Kidney (tissue), 14 donors: ENCODE results near the gene FOXD1. TPM values are rescaled to one million over a fixed set of nuclear protein-coding genes. Genes with fewer than 3 reads are reported as not detected.

Experiments used
- DNase-seq, 5 donors: peaks; one replicate each; pipeline ENCODE4 v3.0.0-alpha.2; 2013 to 2020
- FAIRE-seq: peaks from 2 replicates; lab custom pipeline; 2012; peaks lifted over from hg19 to GRCh38; lab: Jason Lieb, UNC
- H3K27ac ChIP-seq, 2 donors: one replicate each; pipeline ENCODE4 v1.7.0; 2013; ENCODE audit warnings: low read depth in 2 of 2, low read length in 2 of 2, inconsistent platforms in 1 of 2
- H3K27me3 ChIP-seq: one replicate; pipeline ENCODE4 v1.7.1; 2013; ENCODE audit warnings: low read length, inconsistent platforms; ENCODE audit not compliant: control insufficient read depth, insufficient read depth
- H3K36me3 ChIP-seq, 3 donors: one replicate each; pipeline versions ENCODE4 v1.7.0 to v1.7.1; 2013; ENCODE audit warnings: low read length in 3 of 3, control low read depth in 1 of 3, inconsistent platforms in 1 of 3; ENCODE audit not compliant: insufficient read depth in 3 of 3, control insufficient read depth in 2 of 3
- H3K4me1 ChIP-seq, 3 donors: one replicate each; pipeline versions ENCODE4 v1.7.0 to v1.7.1; 2013; ENCODE audit warnings: low read length in 3 of 3, inconsistent platforms in 1 of 3, low read depth in 1 of 3; ENCODE audit not compliant: control insufficient read depth in 2 of 3, insufficient read depth in 2 of 3
- H3K4me3 ChIP-seq, 3 donors: one replicate each; pipeline versions ENCODE4 v1.7.0 to v1.8.1; 2013; ENCODE audit warnings: low read length in 3 of 3, control low read depth in 1 of 3, inconsistent platforms in 1 of 3
- H3K9ac ChIP-seq, 3 donors: one replicate each; pipeline versions ENCODE4 v1.7.0 to v1.7.1; 2013; ENCODE audit warnings: low read length in 3 of 3, control low read depth in 1 of 3, inconsistent platforms in 1 of 3
- H3K9me3 ChIP-seq, 3 donors: one replicate each; pipeline versions ENCODE4 v1.7.0 to v1.7.1; 2013; ENCODE audit warnings: low read length in 3 of 3, control low read depth in 1 of 3, inconsistent platforms in 1 of 3; ENCODE audit not compliant: control insufficient read depth in 2 of 3, insufficient read depth in 1 of 3
- CTCF ChIP-seq: IDR thresholded peaks from 3 replicates; pipeline ENCODE4 v1.5.1; 2012; ENCODE audit warnings: mild to moderate bottlenecking, moderate library complexity, borderline replicate concordance; ENCODE audit not compliant: insufficient read depth; ENCODE audit errors: extremely low read depth
- intact Hi-C: fragments of 100-400 bp; cut with DNase I; formaldehyde crosslinking; loops from one replicate; pipeline ENCODE4 v1.11.1; 2022
- polyA plus RNA-seq: library from polyadenylated mRNA; stranded (reverse); fragments of 350-450 nt; fragmentation: Illumina TruSeq; extraction: RNeasy Lipid Tissue Mini Kit (QIAGEN cat#74804); gene quantifications from one replicate; pipeline ENCODE4 v1.2.3, GENCODE V29; 2014; ENCODE audit warnings: low read depth, low replicate concordance; ENCODE audit not compliant: insufficient read depth
- total RNA-seq: library from RNA; stranded (reverse); fragmentation: NEBNext Ultra II Directional; extraction: Animal tissue kit (Norgen Biotek cat#: 25700); gene quantifications from one replicate; pipeline ENCODE4 v1.2.1, GENCODE V29; 2021
- donor health status: control.
- donor health status: control.
- donor health status: control.
- donor health status: control.
- donor health status: control.
- donor health status: DM: yes; HTN: yes; CAD: no.
- donor health status: Normal renal cell carcinoma (clear cell type).

FOXD1 gene
- total and polyA plus RNA-seq, 2 donors from 2014 or later: 2.5 to 5.9 TPM

GRCh38 chr5:73437777-73438644 is 10.6 kb downstream of the FOXD1 start:
- intact Hi-C loops: no loop called here
- Histone ChIP-seq H3K27ac (peak overlapping the region in 1 of 2 donors; percentile 2), H3K36me3 (no peaks in the 10 kb centered on the region), H3K9me3 (no peaks in the 10 kb centered on the region), H3K4me1 (peaks cover 0 to 4% (median 0%) of the 10 kb centered on the region in 3 donors), H3K9ac (peak overlapping the region in 1 of 3 donors; percentile 19), H3K27me3 (peaks cover 25% of the 10 kb centered on the region), H3K4me3 (peak overlapping the region; percentile 19 to 50 (median 43))
- DNase-seq (peak in 3 of 5 donors; percentile 58 to 87 (median 84)), FAIRE-seq (no peak)
- TF ChIP-seq CTCF: no peak

- Histone ChIP-seq H3K9ac (peak overlapping the region in 1 of 3 donors; percentile 19), H3K27me3 (peaks cover 20% of the 10 kb centered on the region), H3K36me3 (no peaks in the 10 kb centered on the region), H3K9me3 (no peaks in the 10 kb centered on the region), H3K4me3 (peak overlapping the region in 2 of 3 donors; percentile 19 to 50), H3K4me1 (peaks cover 0 to 4% (median 0%) of the 10 kb centered on the region in 3 donors), H3K27ac (peak overlapping the region; percentile 2 to 49)
- FAIRE-seq (no peak), DNase-seq (peak; percentile 87 to 98 (median 95))
- intact Hi-C loops: no loop called here
- peak; percentile 22 for TF ChIP-seq CTCF
Measured at GRCh38 chr5:73437101-73437776, 11.3 kb downstream of the FOXD1 start.

- intact Hi-C loops: no loop called here
- no peak for TF ChIP-seq CTCF
- peaks cover 0 to 4% (median 0%) of the 10 kb centered on the region in 3 donors for H3K4me1 ChIP-seq
- H3K27ac ChIP-seq: peak overlapping the region in 1 of 2 donors; percentile 49
- H3K27me3 ChIP-seq: peaks cover 16% of the 10 kb centered on the region
- no peaks in the 10 kb centered on the region for H3K9me3 ChIP-seq
- H3K36me3 ChIP-seq: no peaks in the 10 kb centered on the region
- peak overlapping the region in 2 of 3 donors; percentile 19 to 39 for H3K4me3 ChIP-seq
- no peak for FAIRE-seq
- H3K9ac ChIP-seq: no peak overlapping the region
- DNase-seq: peak in 3 of 5 donors; percentile 57 to 71 (median 63)
Measured at GRCh38 chr5:73436535-73437100, 12.0 kb downstream of the FOXD1 start.
